NCI-H446 treated with DMSO at 0.1 percent for 48 hours (cell line): ENCODE measurements around the gene LRRC17.

Experiments
- DNase-seq: peaks from one replicate; lab custom pipeline; 2025; lab: John Stamatoyannopoulos, UW

Gene LRRC17

DNA sequence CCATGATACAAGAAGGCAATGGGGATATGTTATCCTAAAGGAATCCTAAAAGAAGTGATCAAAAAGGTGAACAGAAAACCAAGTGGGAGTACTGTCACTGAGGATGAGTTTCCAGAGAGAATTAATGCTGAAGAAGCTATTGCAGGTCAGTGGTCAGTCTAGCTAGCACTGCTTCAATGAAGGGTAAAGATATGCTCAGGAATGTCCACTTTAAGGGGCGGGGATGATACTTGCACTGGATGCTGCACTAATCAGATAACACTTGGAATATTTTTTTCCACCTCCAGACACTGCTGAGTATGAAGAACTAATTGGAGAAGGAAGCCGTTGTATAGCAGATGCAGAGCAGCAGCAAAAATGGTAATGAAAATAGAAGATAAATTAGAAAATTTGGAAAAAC, 75.3 kb downstream of the LRRC17 start:
- DNase-seq = no peak

DNA sequence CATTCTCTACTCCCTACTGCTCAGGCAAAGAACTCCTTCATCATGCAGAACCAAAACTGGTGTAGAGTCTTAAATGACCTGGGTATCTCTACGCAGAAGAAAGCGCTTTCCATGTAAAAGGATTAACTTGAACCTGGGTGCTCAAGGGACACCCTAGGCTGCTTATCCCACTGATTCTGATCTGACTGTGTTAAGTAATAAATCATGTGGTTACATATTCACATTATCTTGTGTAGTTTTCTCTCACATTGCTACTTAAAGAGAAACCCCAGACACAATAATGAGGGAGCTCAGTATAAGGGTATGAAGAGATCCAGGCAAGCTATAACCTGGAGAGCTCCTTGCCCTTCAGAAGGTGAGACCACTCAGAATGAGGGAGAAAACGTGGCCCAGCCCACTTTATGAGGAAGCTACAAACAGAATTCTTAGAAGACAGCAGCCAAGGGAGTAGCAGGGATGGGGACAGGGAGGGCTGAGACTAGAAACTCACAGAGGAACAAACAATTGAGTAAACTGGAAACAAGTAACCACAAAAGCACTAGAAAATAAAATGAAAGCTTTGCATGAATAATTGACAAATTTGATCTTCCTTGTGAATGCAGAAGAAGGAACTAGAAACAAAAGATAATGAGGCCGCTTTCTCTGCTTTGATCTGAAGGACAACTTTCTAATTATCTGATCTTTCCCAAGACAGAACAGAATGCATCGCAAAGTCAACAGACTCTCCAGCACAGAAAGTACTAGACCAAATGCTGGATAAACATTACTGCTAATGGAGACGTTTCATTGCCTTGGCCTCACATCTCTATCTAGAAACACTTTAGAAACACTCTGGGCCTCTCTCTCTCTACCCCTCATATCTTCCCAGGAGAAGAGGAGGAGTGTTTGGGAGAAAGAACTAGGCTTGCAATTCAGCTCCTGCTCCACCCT, 76.1 kb downstream of the LRRC17 start:
- DNase-seq = no peak

DNA sequence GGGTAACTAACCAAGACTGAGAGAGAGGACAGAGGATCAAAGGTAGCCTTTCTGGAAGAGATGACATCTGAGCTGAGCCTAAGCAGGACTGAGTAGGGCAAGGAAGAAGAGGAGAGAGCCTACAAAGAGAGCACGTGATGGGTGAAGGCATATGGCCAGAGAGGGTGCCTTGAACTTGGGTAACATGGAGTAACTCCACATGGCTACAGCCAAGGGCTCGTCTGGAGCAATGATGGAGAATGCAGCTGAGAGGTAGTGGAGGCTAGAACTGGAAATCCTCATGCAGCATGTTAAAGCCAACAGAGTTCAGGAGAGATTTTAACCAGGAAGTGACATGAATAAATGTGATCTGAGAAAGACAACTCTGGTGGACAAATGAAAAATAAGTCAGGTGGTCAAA, 77.8 kb downstream of the LRRC17 start:
- no peak for DNase-seq

DNA sequence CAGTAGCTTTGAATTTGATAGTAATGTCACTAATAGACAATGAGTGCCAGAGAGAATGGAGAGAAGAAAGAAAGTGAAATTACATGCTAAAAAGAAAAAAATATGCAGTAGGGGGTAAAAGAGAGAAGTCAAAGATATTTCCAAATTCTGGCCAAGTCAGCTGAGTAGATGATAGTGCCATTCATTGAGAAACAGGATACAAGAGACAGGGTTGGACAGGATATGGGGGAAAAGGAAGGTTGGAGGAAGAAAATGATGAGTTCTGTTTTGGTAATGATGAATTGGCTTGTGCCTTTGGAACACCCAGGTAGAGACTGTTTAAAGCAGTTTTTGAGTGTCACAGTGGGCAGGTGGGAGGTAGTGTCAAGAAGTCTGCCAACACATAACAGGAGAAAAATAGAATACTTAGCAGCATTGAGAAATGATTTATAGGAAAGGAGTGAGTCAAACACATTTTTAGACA, 78.3 kb downstream of the LRRC17 start:
- DNase-seq = no peak

DNA sequence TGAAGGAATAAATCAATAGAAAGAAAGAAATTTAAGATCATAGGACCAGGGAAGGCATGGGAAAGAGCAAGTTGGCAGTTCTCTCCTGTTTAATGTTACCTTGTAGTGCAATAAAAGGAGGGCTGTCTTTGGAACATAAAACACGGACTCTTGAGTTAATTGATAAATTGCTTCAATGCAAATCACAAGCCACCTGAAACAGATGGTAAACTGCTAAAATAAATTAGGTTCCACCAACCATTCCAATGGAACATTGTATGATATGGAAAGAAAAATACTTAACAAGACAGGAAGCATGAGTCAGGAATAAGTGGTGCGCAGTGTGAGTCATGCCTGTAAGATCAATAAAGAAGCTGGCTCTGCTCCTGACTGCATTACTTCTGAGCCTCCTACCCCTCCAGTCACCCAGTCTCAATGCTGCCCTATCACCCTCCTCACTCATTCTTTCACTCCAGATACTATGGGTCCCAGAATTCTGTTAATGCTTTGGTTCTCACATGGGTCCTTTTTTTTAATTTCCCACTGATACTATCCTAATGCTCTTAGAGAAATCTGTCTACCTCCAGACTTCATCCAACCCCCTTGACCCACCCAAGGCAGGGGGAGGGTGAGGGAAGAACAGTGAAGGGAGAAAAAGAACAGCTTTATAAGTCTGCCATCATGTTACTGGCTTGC, 78.9 kb downstream of the LRRC17 start:
- peak; percentile 88 for DNase-seq

DNA sequence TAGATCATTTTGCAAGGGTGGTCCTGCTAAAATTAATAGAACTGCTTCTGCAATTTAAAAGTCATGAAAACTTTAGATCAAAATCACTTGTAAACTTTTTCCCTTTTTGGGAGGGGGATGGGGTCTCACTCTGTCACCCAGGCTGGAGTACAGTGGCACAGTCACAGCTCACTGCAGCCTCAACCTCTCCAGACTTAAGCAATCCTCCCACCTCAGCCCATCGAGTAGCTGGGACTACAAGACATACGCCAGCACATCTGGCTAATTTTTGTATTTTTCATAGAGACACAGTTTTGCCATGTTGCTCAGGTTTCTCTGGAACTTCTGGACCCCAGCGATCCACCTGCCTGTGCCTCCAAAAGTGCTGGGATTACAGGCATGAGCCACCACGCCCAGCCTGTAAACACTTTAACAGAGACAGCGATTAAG, 79.7 kb downstream of the LRRC17 start:
- no peak for DNase-seq

DNA sequence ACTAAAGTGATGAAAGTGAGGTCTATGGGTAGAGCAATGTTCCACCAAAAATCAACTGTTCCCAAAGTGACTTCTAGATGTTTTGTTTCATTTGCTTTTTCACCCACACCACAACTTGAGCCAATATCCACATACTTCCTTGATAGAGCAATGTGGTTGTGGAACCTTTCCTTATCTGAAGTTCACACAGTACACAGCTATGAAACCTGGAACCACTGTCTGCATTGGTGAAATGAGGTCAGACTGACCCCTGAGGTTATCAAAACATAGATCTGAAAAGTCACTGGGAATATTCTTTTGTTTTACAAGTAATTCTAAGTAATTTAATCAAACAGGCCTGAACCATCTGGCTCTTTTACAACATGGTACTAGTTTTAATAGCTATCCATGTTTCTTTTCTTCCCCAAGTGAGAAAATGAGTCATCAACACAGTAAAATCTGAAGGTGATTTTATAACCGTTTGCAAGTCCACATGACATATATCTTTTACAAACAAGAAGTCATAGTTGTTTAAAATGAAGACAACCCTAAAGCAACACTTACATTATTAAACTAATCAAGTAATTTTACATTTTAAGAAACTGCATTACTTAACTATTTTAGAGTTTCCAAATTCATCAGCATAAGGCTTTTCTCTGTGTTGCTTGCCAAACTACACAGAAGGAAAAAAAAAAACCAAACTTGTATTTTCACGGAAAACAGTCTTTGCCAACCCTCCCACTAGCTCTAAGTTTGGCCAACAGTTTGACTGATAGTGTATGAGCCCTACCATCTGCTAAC, 80.3 kb downstream of the LRRC17 start:
- peak; percentile 93 for DNase-seq

DNA sequence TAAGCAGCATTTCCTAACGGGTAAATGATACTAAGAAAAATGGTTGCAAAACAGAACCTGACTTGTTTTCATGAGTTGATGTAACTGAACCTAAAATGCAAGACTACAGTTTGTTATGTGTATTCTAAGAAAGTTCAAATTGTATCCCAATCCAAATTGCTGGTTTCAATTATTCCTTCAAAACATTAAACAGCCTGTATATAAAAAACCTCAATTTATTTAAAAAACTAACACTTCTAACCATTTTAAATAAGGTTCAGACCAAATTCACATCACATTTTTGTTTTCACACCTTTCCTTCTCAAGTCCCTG, 80.9 kb downstream of the LRRC17 start:
- DNase-seq = no peak

DNA sequence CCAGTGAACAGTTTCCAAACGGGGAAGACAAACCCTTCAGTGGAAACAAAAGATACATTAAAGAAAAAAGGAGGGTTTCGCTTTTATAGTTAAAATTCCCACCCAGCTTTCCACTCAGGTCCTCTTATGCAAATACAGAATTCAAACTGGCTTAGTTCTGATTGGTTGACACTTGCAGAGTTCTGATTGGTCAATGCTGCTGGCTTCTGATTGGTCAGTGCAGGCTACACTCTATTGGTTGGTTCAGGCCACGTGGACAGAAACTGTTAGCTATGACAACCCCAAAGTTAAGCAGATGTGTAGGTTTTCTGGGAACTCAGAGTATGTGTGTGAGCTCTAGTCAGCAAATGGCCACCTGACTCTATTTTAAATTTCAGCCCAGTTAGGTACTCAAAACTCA, 81.8 kb downstream of the LRRC17 start:
- no peak for DNase-seq
